Medulla oblongata (tissue), 1 donor: ENCODE data around the gene AGTR2.
"Not testable (repeated sequence)": the region's sequence is repeated elsewhere in the genome, so short reads cannot be mapped to it uniquely, and the experiment has no call there.

Experiments
- DNase-seq: peaks from one replicate; pipeline ENCODE4 v3.0.0-alpha.2; 2015; ENCODE audit errors: extremely low spot score

AGTR2 gene, protein sequence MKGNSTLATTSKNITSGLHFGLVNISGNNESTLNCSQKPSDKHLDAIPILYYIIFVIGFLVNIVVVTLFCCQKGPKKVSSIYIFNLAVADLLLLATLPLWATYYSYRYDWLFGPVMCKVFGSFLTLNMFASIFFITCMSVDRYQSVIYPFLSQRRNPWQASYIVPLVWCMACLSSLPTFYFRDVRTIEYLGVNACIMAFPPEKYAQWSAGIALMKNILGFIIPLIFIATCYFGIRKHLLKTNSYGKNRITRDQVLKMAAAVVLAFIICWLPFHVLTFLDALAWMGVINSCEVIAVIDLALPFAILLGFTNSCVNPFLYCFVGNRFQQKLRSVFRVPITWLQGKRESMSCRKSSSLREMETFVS

DNA sequence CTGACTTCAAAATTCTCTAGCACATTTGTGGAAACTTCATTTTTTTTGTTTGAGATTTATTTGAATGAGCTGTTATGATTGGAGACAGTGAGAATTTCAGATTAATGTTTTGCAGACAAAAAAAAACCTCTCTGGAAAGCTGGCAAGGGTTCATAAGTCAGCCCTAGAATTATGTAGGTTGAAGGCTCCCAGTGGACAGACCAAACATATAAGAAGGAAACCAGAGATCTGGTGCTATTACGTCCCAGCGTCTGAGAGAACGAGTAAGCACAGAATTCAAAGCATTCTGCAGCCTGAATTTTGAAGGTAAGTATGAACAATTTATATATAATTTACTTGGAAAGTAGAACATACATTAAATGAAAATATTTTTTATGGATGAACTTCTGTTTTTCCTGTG lies at the start of gene AGTR2:
AGTR2 (plus strand) TSS at position 234 of the 400 bp plus-strand sequence. CDS start 1,537 bp downstream, outside the sequence.
- no peak for DNase-seq

DNA sequence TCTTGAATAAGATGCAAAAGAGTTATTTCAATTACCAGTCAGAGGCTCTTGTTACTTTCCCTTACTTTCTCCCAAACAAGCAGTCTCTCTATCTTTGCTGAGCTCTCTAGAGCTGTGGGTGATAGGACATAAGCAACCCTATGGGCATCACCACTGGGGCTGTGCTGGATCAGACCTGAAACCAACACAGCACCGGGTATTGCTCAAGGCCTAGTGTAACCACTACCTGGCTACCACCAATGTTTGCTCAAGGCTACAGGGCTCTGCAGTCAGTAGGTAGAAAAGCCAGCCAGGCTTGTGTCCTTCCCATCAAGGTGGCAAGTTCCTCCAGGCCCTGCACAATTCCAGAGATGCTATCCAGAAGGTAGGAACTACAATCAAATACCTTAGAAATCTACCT lies 35.3 kb upstream of the AGTR2 start:
- DNase-seq, result no peak

DNA sequence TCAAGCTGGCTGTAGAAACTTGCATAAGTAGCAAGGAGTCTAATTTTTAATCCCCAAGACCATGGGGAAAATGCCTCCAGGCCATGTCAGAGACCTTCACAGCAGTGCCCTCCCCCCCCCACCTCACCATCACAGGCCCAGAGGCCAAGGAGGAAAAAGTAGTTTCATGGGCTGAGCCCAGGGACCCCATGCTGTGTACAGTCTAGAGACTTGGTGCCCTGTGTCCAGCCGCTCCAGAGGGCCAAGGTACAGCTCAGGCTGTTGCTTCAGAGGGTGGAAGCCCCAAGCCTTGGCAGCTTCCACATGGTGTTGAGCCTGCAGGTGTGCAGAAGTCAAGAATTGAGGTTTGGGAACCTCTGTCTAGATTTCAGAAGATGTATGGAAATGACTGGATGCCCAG lies 29.3 kb upstream of the AGTR2 start:
- not testable (repeated sequence) for DNase-seq

DNA sequence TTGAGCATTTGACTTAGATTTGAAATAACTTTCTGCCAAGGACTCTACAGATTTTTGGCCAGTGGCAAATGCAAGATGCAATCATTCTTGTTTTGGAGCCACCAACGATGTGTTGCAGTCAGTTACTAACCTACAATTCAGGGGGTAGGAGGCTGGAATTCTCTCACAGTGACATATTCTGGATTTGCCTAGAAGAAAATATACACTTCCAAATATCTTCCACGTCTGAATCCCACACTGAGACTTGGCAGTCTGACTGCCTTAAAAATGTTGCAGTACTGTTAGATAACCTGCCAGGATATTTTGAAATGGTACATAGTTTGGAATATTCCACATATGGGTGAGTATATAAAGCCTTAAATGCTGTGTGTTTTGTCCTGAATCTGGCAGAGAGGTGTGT lies 27.6 kb upstream of the AGTR2 start:
- no peak for DNase-seq

DNA sequence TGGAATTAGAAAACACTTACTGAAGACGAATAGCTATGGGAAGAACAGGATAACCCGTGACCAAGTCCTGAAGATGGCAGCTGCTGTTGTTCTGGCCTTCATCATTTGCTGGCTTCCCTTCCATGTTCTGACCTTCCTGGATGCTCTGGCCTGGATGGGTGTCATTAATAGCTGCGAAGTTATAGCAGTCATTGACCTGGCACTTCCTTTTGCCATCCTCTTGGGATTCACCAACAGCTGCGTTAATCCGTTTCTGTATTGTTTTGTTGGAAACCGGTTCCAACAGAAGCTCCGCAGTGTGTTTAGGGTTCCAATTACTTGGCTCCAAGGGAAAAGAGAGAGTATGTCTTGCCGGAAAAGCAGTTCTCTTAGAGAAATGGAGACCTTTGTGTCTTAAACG lies 2.4 kb downstream of the AGTR2 start:
- no peak for DNase-seq

DNA sequence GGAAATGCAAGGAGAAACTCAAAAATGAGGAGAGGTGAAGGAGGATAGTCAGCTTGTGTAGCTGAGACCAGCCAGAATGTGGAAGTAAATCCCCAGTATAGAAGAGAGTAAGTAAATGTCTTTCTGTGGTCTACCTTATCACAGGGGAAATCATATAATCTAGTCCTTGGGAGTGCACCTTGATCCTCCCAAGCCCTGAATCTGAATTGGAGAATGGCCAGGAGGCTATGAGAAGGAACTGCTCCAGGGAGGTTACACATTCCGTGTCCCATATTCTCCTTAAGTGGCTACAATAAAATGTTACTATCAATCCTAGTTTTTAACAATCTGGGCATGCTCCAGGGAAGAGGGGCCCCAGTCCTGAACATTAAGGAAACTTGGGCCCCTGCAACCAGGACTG lies 10.8 kb downstream of the AGTR2 start:
- no peak for DNase-seq

DNA sequence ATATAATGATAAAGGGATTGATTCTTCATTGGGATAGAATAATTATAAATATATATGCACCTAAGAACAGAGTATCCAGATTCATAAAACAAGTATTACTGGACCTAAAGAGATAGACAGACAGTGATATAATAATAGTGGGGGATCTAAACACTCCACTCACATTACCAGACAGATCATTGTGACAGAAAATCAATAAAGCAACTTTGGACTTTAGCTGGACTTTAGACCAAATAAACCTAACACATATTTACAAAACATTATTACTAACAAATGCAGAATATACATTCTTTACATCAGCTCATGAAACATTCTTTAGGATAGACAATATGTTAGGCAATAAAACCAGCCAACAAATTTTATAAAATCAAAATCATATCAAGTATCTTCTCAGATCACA lies 14.6 kb downstream of the AGTR2 start:
- DNase-seq, result no peak

DNA sequence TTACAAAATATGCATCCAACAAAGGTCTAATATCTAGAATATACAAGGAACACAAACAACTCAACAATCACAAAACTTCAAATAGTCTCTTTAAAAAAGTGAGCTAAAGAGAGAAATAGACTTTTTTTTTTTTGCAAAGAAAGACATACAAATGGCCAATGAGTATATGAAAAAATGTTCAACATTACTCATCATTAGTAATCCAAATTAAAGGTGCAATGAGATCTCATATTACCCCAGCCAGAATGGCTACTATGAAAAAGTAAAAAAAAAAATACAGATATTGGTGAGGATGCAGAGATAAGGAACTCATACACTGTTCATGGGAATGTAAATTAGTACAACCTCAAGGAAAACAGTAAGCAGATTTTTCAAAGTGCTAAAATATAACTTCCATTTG lies 24.1 kb downstream of the AGTR2 start:
- DNase-seq, result no peak

DNA sequence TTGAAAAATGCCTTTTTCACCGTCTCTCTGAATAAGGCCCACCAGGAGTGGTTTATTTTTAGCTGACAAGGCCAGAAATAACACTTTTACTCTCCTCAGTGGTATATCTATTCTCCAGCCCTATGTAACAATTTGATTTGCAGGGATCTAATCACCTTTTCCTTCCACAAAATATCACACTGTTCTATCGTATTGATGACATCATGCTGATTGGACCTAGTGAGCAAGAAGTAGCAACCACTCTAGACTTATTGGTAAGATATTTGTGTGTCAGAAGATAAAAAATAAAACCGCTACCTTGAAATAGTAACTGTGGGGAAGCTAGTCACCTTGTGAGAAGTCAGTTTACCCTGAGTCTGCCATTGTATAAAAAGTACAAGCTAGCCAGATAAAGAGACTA lies 27.7 kb downstream of the AGTR2 start:
- DNase-seq, result no peak

DNA sequence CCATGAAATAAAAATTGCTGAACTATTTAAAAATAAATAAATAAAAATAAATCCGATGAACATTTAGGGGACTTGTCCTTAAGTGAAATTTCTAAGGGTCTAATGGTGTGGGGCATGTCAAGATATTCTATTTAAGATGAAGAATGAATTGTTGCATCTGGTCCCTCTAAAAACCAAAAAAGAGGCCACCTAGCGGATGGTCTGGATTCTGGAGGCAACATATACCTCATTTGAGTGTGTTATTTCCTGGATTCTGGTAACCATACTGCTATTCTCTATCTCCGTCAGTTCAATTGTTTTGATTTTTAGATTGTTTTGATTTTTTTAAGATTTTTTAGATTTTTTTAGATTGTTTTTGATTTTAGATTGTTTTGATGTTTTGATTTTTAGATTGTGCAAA lies 28.3 kb downstream of the AGTR2 start:
- DNase-seq, result no peak

DNA sequence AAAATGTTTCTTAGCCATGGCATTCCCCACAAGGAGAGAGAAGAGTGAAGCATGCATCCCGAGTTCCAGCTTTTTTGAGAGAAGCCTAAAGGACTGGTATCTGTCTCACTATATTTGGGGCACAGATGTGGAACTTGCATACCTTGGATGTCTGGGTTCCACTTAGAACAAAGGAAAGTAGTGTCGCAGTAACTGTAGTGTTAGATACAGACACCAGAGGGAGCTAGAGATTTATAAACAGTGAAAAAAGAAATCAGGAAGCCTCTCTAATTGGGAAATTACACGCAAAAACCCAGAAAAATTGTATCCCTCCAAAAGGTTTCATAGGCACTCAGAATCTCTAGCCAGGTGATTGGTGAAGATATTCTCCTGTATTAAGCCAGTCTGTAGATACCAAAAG lies 34.4 kb downstream of the AGTR2 start:
- DNase-seq, result peak; percentile 24

DNA sequence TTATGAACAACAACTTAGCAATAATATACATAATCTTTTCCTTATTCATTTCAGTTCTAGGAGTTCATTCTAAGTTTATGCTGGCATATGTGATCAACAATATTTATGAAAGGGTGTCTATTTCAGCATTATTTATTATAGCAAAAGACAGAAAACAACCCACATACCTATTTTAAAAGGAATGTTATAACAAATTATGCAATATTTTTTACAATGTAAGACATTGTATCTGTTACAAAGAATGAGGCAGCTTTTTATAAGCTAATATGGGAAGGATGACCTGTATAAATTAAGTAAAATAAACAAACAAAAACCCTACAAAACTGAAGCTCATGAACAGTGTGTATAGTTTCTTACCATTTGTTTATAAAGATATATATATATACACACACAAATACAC lies 42.7 kb downstream of the AGTR2 start:
- DNase-seq, result no peak

DNA sequence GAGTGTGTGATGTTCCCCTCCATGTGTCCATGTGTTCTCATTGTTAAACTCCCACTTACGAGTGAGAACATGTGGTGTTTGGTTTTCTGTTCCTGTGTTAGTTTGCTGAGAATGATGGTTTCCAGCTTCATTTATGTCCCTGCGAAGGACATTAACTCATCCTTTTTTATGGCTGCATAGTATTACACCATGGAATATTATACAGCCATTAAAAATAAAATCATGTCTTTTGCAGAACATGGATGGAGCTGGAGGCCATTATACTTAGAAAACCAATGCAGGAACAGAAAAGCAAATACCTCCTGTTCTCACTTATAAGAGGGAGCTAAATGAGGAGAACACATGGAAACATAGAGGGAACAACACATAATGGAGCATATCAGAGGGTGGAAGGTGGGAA lies 46.5 kb downstream of the AGTR2 start:
- DNase-seq, result not testable (repeated sequence)
